K562 treated with DMSO at 1 percent for 24 hours (cell line): Measurements from ENCODE around the gene TTC13. TPM values are rescaled to one million over a fixed set of nuclear protein-coding genes. Genes with fewer than 3 reads are reported as not detected.

Source experiments
- total RNA-seq: library from RNA; unstranded; fragments of 300-600 nt; gene quantifications from 2 replicates; pipeline ENCODE4 v1.2.3, GENCODE V29; 2022; ENCODE audit warnings: low read depth; ENCODE audit not compliant: insufficient read depth

The TTC13 gene, protein sequence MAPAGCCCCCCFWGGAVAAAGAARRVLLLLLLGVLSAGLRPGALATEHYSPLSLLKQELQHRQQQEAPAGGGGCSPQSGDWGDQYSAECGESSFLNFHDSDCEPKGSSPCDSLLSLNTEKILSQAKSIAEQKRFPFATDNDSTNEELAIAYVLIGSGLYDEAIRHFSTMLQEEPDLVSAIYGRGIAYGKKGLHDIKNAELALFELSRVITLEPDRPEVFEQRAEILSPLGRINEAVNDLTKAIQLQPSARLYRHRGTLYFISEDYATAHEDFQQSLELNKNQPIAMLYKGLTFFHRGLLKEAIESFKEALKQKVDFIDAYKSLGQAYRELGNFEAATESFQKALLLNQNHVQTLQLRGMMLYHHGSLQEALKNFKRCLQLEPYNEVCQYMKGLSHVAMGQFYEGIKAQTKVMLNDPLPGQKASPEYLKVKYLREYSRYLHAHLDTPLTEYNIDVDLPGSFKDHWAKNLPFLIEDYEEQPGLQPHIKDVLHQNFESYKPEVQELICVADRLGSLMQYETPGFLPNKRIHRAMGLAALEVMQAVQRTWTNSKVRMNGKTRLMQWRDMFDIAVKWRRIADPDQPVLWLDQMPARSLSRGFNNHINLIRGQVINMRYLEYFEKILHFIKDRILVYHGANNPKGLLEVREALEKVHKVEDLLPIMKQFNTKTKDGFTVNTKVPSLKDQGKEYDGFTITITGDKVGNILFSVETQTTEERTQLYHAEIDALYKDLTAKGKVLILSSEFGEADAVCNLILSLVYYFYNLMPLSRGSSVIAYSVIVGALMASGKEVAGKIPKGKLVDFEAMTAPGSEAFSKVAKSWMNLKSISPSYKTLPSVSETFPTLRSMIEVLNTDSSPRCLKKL
- total RNA-seq: 4.2 and 4.8 TPM in 2 replicates

DNA sequence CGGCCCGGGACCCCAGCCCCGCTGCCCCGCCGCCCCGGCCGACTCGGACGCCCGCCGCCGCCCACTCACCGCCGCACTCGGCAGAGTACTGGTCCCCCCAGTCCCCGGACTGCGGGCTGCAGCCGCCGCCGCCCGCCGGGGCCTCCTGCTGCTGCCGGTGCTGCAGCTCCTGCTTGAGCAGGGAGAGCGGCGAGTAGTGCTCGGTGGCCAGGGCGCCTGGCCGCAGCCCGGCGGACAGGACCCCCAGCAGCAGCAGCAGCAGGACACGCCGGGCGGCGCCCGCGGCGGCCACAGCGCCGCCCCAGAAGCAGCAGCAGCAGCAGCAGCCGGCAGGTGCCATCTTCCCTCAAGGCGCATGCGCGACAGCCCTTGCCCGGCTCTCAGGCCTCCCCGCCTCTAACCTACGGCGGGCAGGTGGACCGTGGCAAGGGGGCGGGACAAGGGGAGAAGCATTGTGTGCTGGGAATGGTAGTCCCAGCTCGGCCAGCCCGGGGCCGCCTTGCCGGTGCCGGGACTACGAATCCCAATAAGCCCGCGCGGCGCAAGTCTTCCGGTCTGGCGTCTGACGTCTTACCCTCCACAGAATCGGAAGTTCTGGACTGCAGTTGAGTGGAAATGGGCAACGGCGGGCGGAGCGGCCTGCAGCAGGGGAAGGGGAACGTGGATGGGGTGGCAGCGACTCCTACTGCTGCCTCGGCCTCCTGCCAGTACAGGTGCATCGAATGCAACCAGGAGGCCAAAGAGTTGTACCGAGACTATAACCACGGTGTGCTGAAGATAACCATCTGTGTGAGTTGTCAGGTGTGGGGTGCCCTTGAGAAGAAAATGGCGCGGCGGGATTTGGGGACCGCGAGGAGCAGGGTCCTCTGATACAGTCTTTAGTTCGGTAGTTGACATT, at the start of gene TTC13, which contains the start of gene ARV1:
Gene TTC13, minus strand, starts transcription at position 371 of the 898 bp plus-strand sequence. Its CDS starts 31 bp downstream, at position 340.
Gene ARV1, plus strand, starts transcription at position 604 of the 898 bp plus-strand sequence. Its CDS starts 12 bp downstream, at position 616.

DNA sequence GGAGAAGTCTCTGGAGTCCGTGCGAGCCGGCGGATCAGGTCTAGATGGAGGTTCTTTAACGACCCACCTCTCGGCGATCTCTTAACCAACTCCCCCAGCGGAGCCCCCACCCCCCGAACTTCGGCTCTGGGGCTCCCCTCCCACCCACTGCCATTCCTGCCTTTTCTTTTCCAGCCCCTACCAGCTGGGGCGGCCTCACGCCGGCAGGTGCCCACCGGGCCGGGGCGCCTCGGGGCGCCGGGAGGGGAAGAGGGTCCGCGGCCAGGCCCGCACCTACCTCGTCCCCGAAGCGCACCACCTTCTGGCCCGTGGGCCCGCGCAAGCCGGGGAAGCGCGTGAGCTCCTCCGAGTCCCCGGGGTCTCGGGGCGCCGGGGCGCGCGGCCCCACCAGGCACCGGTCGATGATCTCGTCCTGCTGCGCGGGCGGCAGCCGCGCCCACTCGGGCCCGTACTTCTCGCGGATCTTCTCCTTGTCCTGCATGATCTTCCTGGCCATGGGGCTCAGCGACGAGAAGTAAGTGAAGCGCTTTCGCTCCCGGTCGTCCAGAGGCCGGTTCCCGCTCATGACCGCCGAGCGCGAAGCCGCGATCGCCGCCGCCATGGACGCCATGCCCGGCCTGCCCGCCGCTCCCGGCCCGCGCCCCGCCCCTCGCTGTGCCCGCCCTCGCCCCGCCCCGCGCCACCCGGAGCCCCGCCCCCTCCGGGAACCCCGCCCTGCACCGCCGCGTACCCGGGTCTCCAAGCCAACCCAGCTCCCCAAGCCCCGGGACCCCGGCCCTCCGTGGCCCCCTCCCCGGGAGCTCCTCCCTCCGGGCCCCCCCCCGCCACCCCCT, 110.5 kb downstream of the TTC13 start, which contains the start of gene C1orf198:
Gene C1orf198, minus strand, starts transcription at position 619 of the 833 bp plus-strand sequence. Its CDS starts 9 bp downstream, at position 610.

Other genes with a start within 250 kb of the TTC13 start
- not detected in 2 replicates for gene CAPN9, start 231.5 kb downstream of the TTC13 start, total RNA-seq
- 7.1 and 7.5 TPM in 2 replicates for gene C1orf198, start 110.3 kb downstream of the TTC13 start, total RNA-seq
- gene ARV1, start 233 bp upstream of the TTC13 start, total RNA-seq: 41.2 and 50.2 TPM in 2 replicates
- gene FAM89A, start 61.4 kb upstream of the TTC13 start, total RNA-seq: 75.4 and 98.3 TPM in 2 replicates
- 0.41 and 0.49 TPM in 2 replicates for gene TRIM67, start 183.2 kb upstream of the TTC13 start, total RNA-seq